GM21786 (cell line): ENCODE data around the gene CRACDL.

ENCODE experiments used
- ATAC-seq: cut with Tn5 transposase; IDR thresholded peaks from one replicate; pipeline ENCODE4 v1.9.1; 2021; ENCODE audit not compliant: unreplicated experiment

Gene CRACDL

GRCh38 chr2:98807221-98807620, 128.8 kb downstream of the CRACDL start:
- ATAC-seq: no peak

- ATAC-seq: no peak
These were observed 129.8 kb downstream of the CRACDL start for GRCh38 chr2:98806236-98806697.

DNA sequence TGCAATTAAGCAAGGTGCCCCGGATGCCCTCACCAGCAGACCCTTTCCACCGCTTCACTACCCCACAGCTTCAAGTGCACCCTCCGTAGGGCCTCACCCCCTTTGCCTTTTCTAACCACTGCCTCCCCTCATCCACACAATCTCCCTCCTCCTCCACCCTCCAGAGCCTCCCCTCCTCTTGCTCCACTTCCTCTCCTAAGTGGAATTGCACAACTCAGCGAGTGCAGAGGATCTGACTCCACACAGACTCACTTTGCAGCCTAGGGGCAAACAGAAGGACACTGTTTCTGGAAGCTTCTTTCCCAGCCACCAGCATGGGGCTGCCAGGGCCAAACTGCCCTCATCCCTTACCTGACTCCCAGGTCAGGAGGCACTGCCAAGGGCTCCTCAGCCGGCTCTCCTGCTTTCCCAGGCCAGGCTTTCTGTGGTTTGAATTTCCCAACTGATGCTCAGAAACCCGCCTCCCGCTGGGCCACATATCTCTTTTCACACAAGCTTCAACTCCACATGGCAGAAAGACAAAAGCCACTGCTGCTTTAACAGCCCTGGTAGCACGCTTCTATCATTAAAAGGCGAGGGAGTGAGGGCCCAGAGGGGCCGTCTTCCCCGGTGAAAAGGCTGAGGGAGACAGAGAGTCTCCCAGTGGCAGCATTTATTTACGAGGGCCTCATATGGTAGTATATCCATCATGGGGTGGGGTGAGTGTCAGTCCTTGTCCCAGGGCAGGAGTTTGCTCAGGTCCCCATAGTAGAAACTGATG, 130.4 kb downstream of the CRACDL start:
- no peak for ATAC-seq

DNA sequence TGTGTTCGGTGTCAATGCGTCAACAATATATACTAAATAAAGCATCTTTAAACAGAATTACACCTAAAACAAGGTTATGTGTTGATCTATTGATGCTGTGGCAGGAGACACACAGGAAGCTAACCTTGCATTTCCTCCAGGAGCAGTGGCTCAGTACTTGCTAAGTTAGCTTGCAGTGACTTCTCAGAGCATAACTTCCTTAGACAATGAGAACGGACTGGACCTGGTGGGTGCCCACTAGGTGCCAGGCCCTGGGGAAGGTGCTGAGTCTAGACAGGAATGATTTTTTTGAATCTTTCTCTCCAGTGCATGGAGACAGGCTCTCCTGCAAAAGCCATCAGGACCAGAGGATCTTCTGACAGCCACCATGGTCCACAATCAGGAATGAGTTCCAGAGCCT, 131.3 kb downstream of the CRACDL start:
- ATAC-seq: no peak

DNA sequence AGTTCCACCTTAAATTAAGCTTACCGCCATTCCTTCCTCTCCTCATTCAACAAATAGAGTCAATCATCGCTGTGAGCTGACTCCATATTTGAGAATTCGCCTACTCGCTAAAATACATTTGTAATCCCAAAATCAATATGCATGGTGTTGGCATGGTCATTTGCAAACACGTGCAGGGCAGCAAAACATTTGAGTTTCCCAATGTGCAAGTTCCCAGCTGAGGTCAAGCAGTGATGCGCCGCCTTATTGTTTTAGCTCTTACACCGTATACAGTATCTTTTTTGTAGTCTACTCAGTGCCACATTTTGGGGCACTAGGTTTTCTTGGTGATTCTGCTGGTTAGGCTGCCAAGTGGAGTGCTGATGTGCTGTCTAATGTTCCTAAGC, 131.8 kb downstream of the CRACDL start:
- ATAC-seq: no peak

DNA sequence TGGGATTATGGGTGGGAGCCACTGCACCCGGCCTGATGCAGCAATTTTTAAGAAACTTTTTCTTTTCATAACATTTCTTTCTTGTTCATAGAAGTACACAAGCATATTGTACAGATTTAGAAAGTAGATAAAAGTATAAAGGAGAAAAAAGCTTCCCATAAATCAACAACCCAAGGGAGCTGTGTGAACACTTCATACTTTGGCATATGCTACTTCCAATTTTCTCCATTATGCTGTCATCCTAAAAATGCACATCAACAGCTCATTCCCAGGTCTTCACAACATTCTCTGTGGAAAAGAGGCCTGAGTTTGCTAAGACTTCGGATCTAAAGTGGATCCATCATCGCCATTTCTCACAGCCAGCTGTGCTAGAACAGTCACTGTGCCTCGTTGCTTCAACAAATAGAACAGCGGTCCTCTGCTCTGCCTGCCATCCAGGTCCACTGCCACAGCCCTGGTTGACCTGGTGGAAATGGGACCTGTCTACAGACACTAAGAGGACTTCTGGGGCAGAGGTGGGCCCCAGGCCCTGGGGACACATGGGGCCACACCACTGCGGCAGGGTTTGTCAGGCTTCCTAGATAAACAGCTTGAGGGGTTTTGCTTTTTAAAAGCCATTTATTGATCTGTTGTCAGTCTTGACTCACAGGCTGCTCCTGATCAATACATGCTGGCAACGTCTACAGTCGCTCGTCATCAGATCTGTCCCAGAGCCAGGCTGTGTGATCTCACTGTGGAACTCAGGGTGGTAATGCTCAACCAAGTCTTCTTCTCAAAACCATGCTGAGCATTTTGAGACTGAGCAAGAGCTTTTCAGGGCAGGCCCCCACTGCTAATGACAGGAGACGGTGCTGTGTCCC, 132.4 kb downstream of the CRACDL start:
- ATAC-seq: no peak

GRCh38 chr2:98802344-98802743, 133.7 kb downstream of the CRACDL start:
- no peak for ATAC-seq

- no peak for ATAC-seq
These were observed 134.1 kb downstream of the CRACDL start for GRCh38 chr2:98801921-98802321.

GRCh38 chr2:98801286-98801685, 134.7 kb downstream of the CRACDL start:
- no peak for ATAC-seq

GRCh38 chr2:98800330-98801064, 135.5 kb downstream of the CRACDL start:
- no peak for ATAC-seq

- no peak for ATAC-seq
These were observed 136.4 kb downstream of the CRACDL start for GRCh38 chr2:98799375-98800329.

DNA sequence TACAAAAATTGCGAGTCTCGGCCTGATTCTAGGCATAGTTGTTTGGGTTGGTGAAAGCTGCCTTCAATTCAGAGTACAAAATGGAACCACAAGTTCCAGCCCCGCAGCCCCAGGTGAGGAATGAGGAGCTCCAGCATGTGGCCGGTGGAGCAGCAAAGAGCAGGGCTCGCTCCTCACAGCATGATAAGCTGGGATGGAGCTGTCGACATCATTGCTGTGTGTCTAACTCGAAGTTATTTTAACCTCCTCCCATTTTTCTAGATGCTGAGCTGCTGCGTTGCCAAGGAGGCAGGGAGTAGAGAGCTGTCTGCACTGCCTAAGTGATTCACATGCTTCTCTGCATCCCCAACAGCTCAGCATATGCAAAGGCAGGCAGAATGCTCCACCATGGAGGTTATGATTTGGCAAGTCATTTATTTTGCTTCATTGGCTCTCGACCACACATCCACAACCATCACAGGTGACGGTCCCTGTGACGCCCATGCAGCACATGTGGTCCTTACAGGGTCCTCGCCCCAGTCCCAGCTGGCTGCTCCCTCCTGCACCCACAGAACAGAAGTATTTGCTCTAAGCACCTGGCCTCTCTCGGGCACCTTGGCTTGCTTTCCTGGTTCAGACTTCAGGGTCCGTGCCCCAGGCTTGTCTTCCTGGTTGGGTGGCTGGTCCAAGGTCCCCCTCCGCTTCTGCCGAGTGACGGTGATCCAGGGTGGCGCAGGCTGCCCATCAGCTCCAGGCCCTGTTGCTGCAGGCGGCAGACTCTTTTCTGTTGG, 139.1 kb downstream of the CRACDL start:
- no peak for ATAC-seq

DNA sequence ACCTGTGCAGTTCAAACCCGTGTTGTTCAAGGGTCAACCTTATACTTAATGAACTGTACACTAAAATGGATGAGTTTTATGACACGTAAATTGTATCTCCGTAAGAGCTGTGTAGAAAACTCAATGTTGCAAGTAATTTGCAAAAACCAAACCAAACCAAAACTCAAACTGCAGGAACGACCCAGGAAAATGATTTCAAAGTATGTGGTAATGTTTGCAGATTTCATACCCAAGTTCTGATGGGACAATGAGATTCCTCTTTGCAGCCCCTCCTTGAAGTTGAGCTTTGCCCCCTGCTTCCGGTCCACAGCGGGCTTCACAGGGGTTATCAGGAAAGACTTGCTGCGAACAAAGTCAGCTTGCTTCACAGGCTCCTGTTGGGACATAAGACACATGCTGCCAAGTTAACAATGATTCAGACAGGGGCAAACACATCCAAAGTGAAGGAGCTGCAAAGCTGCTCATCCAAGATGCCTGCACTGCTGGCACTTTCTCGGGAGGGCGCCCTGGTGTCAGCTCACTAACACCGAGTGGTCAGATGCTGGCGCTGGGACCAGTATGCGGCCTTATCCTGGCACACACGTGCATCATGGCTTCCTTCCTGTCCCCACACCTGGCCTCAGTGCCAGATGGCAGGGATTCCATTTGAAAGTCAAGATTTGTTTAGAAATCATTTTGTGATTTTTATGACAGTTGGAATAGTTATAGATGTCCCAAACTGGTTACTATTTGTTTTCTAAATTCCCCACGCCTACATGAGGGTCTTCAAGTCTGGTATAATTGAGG, 139.9 kb downstream of the CRACDL start:
- no peak for ATAC-seq

GRCh38 chr2:98793897-98794830, 141.9 kb downstream of the CRACDL start:
- ATAC-seq: no peak

DNA sequence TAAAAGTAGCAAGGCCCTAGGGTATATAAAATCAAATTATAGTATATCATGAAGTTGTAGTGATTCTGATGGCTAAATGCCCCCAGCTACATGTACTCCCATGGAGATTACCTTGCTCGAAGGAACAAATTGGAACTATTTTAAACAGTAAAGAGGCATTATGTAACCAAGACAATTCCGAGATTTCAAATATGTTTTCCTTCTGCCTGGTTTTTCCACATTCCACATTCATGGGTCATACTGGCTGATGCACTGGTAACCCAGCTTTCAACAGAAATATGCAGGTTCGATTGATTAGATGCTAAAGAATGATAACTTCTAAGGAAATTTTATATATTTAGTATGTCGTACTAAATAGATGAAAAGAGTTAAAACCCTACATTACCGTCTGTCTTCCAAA, 142.8 kb downstream of the CRACDL start:
- no peak for ATAC-seq

DNA sequence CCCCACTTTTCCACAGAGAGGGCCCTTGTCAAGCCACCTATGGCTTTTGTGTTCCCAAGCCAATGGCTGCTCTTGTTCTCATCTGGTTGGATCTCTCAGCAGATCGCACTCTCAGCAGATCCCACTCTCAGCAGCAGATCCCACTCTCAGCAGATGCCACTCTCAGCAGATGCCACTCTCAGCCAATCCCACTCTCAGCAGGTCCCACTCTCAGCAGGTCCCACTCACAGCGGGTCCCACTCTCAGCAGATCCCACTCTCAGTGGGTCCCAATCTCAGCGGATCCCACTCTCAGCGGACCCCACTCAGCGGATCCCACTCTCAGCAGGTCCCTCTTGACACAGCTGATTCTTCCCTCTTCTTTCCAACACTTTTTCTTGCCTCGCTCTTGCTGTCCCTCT, 145.8 kb downstream of the CRACDL start:
- ATAC-seq: no peak

DNA sequence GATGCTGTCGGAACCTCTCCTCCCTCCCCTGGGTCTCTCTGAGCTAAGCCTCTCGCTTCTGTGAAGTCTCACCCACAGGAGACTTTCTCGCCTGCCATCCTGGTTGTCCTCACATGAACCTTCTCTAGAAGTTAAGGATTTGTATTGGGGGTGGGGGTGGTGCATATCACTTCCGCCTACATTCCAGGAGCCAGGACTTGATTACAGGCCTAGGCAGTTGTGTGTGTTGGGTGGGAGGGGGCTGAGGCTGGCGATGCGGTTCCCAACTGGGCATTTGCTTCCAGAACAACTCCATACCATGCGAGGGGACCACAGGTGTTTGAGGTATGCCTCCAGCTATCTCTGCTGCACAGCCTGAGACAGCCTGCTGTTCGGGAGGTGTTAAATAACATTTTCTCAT, 148.3 kb downstream of the CRACDL start:
- no peak for ATAC-seq

DNA sequence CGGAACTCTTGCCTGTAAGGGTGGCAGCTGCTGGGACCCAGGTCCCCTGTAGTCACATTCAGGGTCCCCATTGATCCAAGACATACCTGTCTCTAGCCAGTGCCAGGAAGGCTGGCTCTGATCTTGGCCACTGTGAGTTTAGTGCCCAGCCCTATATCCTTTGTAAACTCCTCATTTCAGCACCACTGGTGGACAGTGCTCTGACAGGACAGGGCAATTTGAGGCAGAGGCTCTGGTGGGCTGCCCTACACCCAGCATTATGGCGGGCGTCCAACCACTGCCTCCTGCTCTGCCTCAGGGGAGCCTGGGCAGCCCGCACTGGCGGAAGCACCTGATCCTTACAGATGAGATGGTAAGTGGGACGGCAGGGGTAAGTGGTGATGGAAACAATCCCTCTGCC, 149.8 kb downstream of the CRACDL start:
- ATAC-seq: no peak
